ENCODE results near the gene RNF222.
"Not testable (repeated sequence)": the region's sequence is repeated elsewhere in the genome, so short reads cannot be mapped to it uniquely, and the experiment has no call there.

The RNF222 gene

GRCh38 chr17:8401107-8401506 is 3.5 kb upstream of the RNF222 start:
- FAIRE-seq (no peak), DNase-seq (ENCODE audit: insufficient read length, low spot score) (no peak)
- no peak for TF ChIP-seq POLR2A (IDR thresholded peaks at IDR 0.05; ENCODE audit: low read depth, low read length)

GRCh38 chr17:8398980-8399379 is 1.4 kb upstream of the RNF222 start:
- DNase-seq (ENCODE audit: insufficient read length, low spot score): no peak
- no peak for FAIRE-seq
- no peak for TF ChIP-seq POLR2A (IDR thresholded peaks at IDR 0.05; ENCODE audit: low read depth, low read length)

- not testable (repeated sequence) for DNase-seq (ENCODE audit: insufficient read length, low spot score); FAIRE-seq
Observed at GRCh38 chr17:8394497-8394896, 3.1 kb downstream of the RNF222 start.

- FAIRE-seq (peak; percentile 67), DNase-seq (ENCODE audit: insufficient read length, low spot score) (peak; percentile 55)
Observed at GRCh38 chr17:8393470-8394231, 4.0 kb downstream of the RNF222 start.

GRCh38 chr17:8392674-8393469 is 4.8 kb downstream of the RNF222 start:
- no peak for TF ChIP-seq POLR2A (IDR thresholded peaks at IDR 0.05; ENCODE audit: low read depth, low read length)
- DNase-seq (ENCODE audit: insufficient read length, low spot score) (no peak), FAIRE-seq (no peak)

More at GRCh38 chr17:8393470-8394231, 4.0 kb downstream of the RNF222 start:
- TF ChIP-seq POLR2A (IDR thresholded peaks at IDR 0.05; ENCODE audit: low read depth, low read length): no peak

- DNase-seq (ENCODE audit: insufficient read length, low spot score) (no peak), FAIRE-seq (no peak)
Observed at GRCh38 chr17:8392274-8392673, 5.4 kb downstream of the RNF222 start.

GRCh38 chr17:8391711-8392110 is 5.9 kb downstream of the RNF222 start:
- FAIRE-seq (no peak), DNase-seq (ENCODE audit: insufficient read length, low spot score) (peak; percentile 68)
- TF ChIP-seq POLR2A (IDR thresholded peaks at IDR 0.05; ENCODE audit: low read depth, low read length): no peak

More at GRCh38 chr17:8392274-8392673, 5.4 kb downstream of the RNF222 start:
- TF ChIP-seq POLR2A (IDR thresholded peaks at IDR 0.05; ENCODE audit: low read depth, low read length): no peak

GRCh38 chr17:8387914-8388651 is 9.5 kb downstream of the RNF222 start:
- DNase-seq (ENCODE audit: insufficient read length, low spot score) (no peak), FAIRE-seq (no peak)
- TF ChIP-seq POLR2A (IDR thresholded peaks at IDR 0.05; ENCODE audit: low read depth, low read length): no peak

GRCh38 chr17:8386841-8387240 is 10.8 kb downstream of the RNF222 start:
- FAIRE-seq: no peak

GRCh38 chr17:8384801-8385378 is 12.7 kb downstream of the RNF222 start:
- peak; percentile 86 for FAIRE-seq
- no peak for TF ChIP-seq POLR2A (IDR thresholded peaks at IDR 0.05; ENCODE audit: low read depth, low read length)
- peak; percentile 80 for DNase-seq (ENCODE audit: insufficient read length, low spot score)

More at GRCh38 chr17:8386841-8387240, 10.8 kb downstream of the RNF222 start:
- TF ChIP-seq POLR2A (IDR thresholded peaks at IDR 0.05; ENCODE audit: low read depth, low read length): no peak
- DNase-seq (ENCODE audit: insufficient read length, low spot score): no peak

GRCh38 chr17:8383143-8383822 is 14.3 kb downstream of the RNF222 start, which contains the start of gene RPL26:
RPL26 (minus strand) TSS chr17:8383193; CDS start chr17:8382310, 883 bp downstream.
- DNase-seq (ENCODE audit: insufficient read length, low spot score): peak; percentile 82
- TF ChIP-seq POLR2A (IDR thresholded peaks at IDR 0.05; ENCODE audit: low read depth, low read length): peak; percentile 86
- FAIRE-seq: peak; percentile 60

GRCh38 chr17:8382880-8383142 is 14.8 kb downstream of the RNF222 start:
- DNase-seq (ENCODE audit: insufficient read length, low spot score) (no peak), FAIRE-seq (no peak)
- no peak for TF ChIP-seq POLR2A (IDR thresholded peaks at IDR 0.05; ENCODE audit: low read depth, low read length)
